Mesendoderm (in vitro differentiated cells): ENCODE data around the gene COBL.

Experiments
- DNase-seq: peaks from one replicate; pipeline ENCODE4 v3.0.0; 2013
- H2AK5ac ChIP-seq: 2 replicates; pipeline ENCODE4 v1.6.1; 2013; ENCODE audit warnings: low read length, inconsistent platforms
- H2BK120ac ChIP-seq: 2 replicates; pipeline ENCODE4 v1.6.1; 2013; ENCODE audit warnings: low read depth, mild to moderate bottlenecking, low read length, moderate library complexity, mixed read lengths
- H2BK15ac ChIP-seq: replicated peaks from 2 replicates; pipeline ENCODE4 v1.6.1; 2013; ENCODE audit warnings: low read depth, mild to moderate bottlenecking, moderate library complexity
- H2BK5ac ChIP-seq: 2 replicates; pipeline ENCODE4 v1.6.1; 2013; ENCODE audit warnings: low read length, inconsistent platforms
- H3K18ac ChIP-seq: 2 replicates; pipeline ENCODE4 v1.6.1; 2013; ENCODE audit warnings: mild to moderate bottlenecking, low read length, mixed read lengths
- H3K23ac ChIP-seq: one replicate; pipeline ENCODE4 v1.6.1; 2013; ENCODE audit warnings: low read length
- H3K27ac ChIP-seq: 2 replicates; pipeline ENCODE4 v1.5.1; 2013; ENCODE audit warnings: low read depth, mild to moderate bottlenecking, inconsistent platforms, low read length, moderate library complexity
- H3K27me3 ChIP-seq: 2 replicates; pipeline ENCODE4 v1.6.1; 2013; ENCODE audit warnings: low read length, control low read depth, mild to moderate bottlenecking, inconsistent platforms; ENCODE audit not compliant: insufficient read depth, poor library complexity
- H3K36me3 ChIP-seq: 2 replicates; pipeline ENCODE4 v1.6.1; 2013; ENCODE audit warnings: low read length, inconsistent platforms; ENCODE audit not compliant: control insufficient read depth, insufficient read depth
- H3K4ac ChIP-seq: one replicate; pipeline ENCODE4 v1.6.1; 2013; ENCODE audit warnings: low read depth, mild to moderate bottlenecking, low read length, moderate library complexity
- H3K4me1 ChIP-seq: 2 replicates; pipeline ENCODE4 v1.6.1; 2013; ENCODE audit warnings: low read depth, low read length, inconsistent platforms; ENCODE audit not compliant: control insufficient read depth
- H3K4me2 ChIP-seq: 2 replicates; pipeline ENCODE4 v1.6.1; 2013; ENCODE audit warnings: low read length
- H3K4me3 ChIP-seq: 2 replicates; pipeline ENCODE4 v1.5.1; 2013; ENCODE audit warnings: mild to moderate bottlenecking, low read length
- H3K56ac ChIP-seq: one replicate; pipeline ENCODE4 v1.6.1; 2013; ENCODE audit warnings: low read length
- H3K79me1 ChIP-seq: 2 replicates; pipeline ENCODE4 v1.6.1; 2013; ENCODE audit warnings: low read length, inconsistent platforms
- H3K79me2 ChIP-seq: 2 replicates; pipeline ENCODE4 v1.6.1; 2013; ENCODE audit warnings: mild to moderate bottlenecking, low read length; ENCODE audit not compliant: control insufficient read depth, insufficient read depth
- H3K9ac ChIP-seq: 2 replicates; pipeline ENCODE4 v1.6.1; 2013; ENCODE audit warnings: low read length, inconsistent platforms
- H4K5ac ChIP-seq: one replicate; pipeline ENCODE4 v1.6.1; 2013; ENCODE audit warnings: low read length
- H4K8ac ChIP-seq: one replicate; pipeline ENCODE4 v1.6.1; 2013; ENCODE audit warnings: low read depth, mild to moderate bottlenecking, control low read depth, low read length, moderate library complexity
- WGBS: extraction: QIAGEN DNeasy Blood & Tissue Kit; methylation state at CpG from one replicate; pipeline ENCODE4 v1.1.7; 2013; ENCODE audit warnings: low lambda C conversion rate, missing lambda C conversion rate; ENCODE audit not compliant: insufficient coverage; ENCODE audit errors: extremely low coverage; 5-methylcytosine and 5-hydroxymethylcytosine counted together

The COBL gene

DNA sequence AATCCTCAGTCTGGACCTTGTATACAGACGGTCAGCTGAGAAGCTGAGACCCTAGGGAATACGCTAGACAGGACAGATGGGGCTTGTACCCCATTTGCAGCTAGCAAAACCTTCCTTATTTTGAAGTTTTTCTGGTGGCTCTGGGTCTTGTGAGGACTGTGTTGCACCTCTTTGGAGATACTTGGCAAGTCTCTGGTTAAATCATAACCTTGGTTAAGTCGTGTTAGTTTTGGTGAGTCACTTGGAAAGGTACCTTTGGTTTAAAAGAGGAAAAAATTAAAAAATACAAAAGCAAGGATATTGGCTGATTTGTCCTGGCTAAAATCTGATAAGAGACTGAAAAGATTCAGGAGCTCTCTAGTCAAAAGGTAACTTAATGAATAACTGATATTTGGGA, 140.6 kb downstream of the COBL start:
- H2BK120ac ChIP-seq: no peak overlapping the region
- H3K79me1 ChIP-seq: no peaks in the 10 kb centered on the region
- H2BK5ac ChIP-seq: no peak overlapping the region
- no peak overlapping the region for H2BK15ac ChIP-seq
- H3K27ac ChIP-seq: no peak overlapping the region
- no peak overlapping the region for H3K4ac ChIP-seq
- H4K8ac ChIP-seq: no peak overlapping the region
- H3K36me3 ChIP-seq: no peaks in the 10 kb centered on the region
- no peak overlapping the region for H3K23ac ChIP-seq
- no peaks in the 10 kb centered on the region for H3K27me3 ChIP-seq
- no peaks in the 10 kb centered on the region for H3K79me2 ChIP-seq
- peak overlapping the region; percentile 75 for H3K18ac ChIP-seq
- DNase-seq: peak; percentile 3
- H3K4me1 ChIP-seq: no peaks in the 10 kb centered on the region
- H3K4me2 ChIP-seq: no peak overlapping the region
- H3K9ac ChIP-seq: no peak overlapping the region
- WGBS: no CpG with 5 or more reads among the region's 3 CpGs
- no peak overlapping the region for H2AK5ac ChIP-seq
- no peak overlapping the region for H3K4me3 ChIP-seq
- H4K5ac ChIP-seq: no peak overlapping the region
- H3K56ac ChIP-seq: no peak overlapping the region

- H2BK5ac ChIP-seq: no peak overlapping the region
- no peak overlapping the region for H3K23ac ChIP-seq
- no peaks in the 10 kb centered on the region for H3K4me1 ChIP-seq
- H4K8ac ChIP-seq: no peak overlapping the region
- no peak overlapping the region for H2BK120ac ChIP-seq
- no peaks in the 10 kb centered on the region for H3K27me3 ChIP-seq
- H3K36me3 ChIP-seq: no peaks in the 10 kb centered on the region
- no peak overlapping the region for H3K27ac ChIP-seq
- H3K79me2 ChIP-seq: no peaks in the 10 kb centered on the region
- no peak overlapping the region for H3K4me3 ChIP-seq
- H4K5ac ChIP-seq: no peak overlapping the region
- no peak overlapping the region for H3K56ac ChIP-seq
- H2BK15ac ChIP-seq: no peak overlapping the region
- peak overlapping the region; percentile 75 for H3K18ac ChIP-seq
- no peak overlapping the region for H2AK5ac ChIP-seq
- H3K4ac ChIP-seq: no peak overlapping the region
- H3K9ac ChIP-seq: no peak overlapping the region
- WGBS: no CpG with 5 or more reads among the region's 6 CpGs
- no peak overlapping the region for H3K4me2 ChIP-seq
- DNase-seq: peak; percentile 57
- H3K79me1 ChIP-seq: no peaks in the 10 kb centered on the region
Observed at GRCh38 chr7:51175316-51175991, 141.2 kb downstream of the COBL start.

- Histone ChIP-seq H3K4me3 (no peak overlapping the region), H3K23ac (no peak overlapping the region), H3K4me1 (no peaks in the 10 kb centered on the region), H3K18ac (no peak overlapping the region), H2AK5ac (no peak overlapping the region), H3K36me3 (no peaks in the 10 kb centered on the region), H2BK15ac (no peak overlapping the region), H2BK120ac (no peak overlapping the region), H3K4me2 (no peak overlapping the region), H3K27ac (no peak overlapping the region), H3K9ac (no peak overlapping the region), H3K4ac (no peak overlapping the region), H3K27me3 (no peaks in the 10 kb centered on the region), H3K79me1 (no peaks in the 10 kb centered on the region), H2BK5ac (no peak overlapping the region), H3K56ac (no peak overlapping the region), H4K8ac (no peak overlapping the region), H4K5ac (no peak overlapping the region), H3K79me2 (no peaks in the 10 kb centered on the region)
- DNase-seq: no peak
- no CpG with 5 or more reads among the region's 1 CpG for WGBS
Observed at GRCh38 chr7:51165337-51165736, 151.3 kb downstream of the COBL start.

- Histone ChIP-seq H2BK120ac (no peak overlapping the region), H3K4ac (no peak overlapping the region), H2BK5ac (no peak overlapping the region), H2BK15ac (no peak overlapping the region), H3K4me3 (no peak overlapping the region), H3K23ac (no peak overlapping the region), H3K4me2 (no peak overlapping the region), H4K5ac (no peak overlapping the region), H2AK5ac (no peak overlapping the region), H4K8ac (no peak overlapping the region), H3K27ac (no peak overlapping the region), H3K18ac (no peak overlapping the region), H3K9ac (no peak overlapping the region), H3K27me3 (no peaks in the 10 kb centered on the region), H3K79me2 (no peaks in the 10 kb centered on the region), H3K79me1 (no peaks in the 10 kb centered on the region), H3K36me3 (no peaks in the 10 kb centered on the region), H3K4me1 (no peaks in the 10 kb centered on the region), H3K56ac (no peak overlapping the region)
- WGBS: no CpG with 5 or more reads among the region's 9 CpGs
- DNase-seq: peak; percentile 96
Observed at GRCh38 chr7:51162724-51163329, 153.8 kb downstream of the COBL start.

DNA sequence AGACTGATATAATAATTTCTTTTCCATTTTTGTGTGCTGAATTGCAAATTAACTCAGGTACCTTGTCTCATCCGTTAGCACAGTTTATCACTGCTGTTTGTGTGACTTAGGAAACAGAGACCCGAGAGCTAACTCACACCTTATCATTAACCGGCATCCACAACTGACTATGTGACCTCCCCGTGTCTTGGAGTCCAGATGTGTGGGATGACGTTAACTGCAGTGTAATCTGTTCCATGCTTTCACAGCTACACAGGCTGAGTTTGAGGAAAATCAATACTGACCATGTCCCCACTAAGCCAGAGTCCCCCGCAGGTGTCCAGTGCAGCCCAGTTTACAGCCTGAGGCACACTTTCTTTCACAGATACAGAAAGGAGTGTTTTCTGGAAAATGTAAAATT, 154.7 kb downstream of the COBL start:
- WGBS: no CpG with 5 or more reads among the region's 6 CpGs
- Histone ChIP-seq H3K9ac (no peak overlapping the region), H2AK5ac (no peak overlapping the region), H3K23ac (no peak overlapping the region), H2BK120ac (no peak overlapping the region), H3K4me2 (no peak overlapping the region), H3K4me3 (no peak overlapping the region), H3K36me3 (no peaks in the 10 kb centered on the region), H3K4ac (no peak overlapping the region), H3K56ac (no peak overlapping the region), H3K79me2 (no peaks in the 10 kb centered on the region), H2BK15ac (no peak overlapping the region), H3K18ac (no peak overlapping the region), H4K8ac (no peak overlapping the region), H3K27ac (no peak overlapping the region), H3K4me1 (no peaks in the 10 kb centered on the region), H2BK5ac (no peak overlapping the region), H4K5ac (no peak overlapping the region), H3K27me3 (no peaks in the 10 kb centered on the region), H3K79me1 (no peaks in the 10 kb centered on the region)
- no peak for DNase-seq
